K562 (cell line): Measurements from ENCODE around the gene TBC1D5. TPM values are rescaled to one million over a fixed set of nuclear protein-coding genes. Genes with fewer than 3 reads are reported as not detected.
A peak's percentile ranks its signal among the peaks of the same experiment; 100 is the strongest.

Experiments
- ATAC-seq: fragments of 200-7000 bp; cut with Tn5 transposase; 3 replicates; pipeline ENCODE4 v1.9.1; 2020; ENCODE audit warnings: moderate library complexity
- BruUV-seq: library from RNA; stranded (reverse); fragments of 400-500 nt; replicated peaks from 2 replicates; lab custom pipeline; 2021; lab: Mats Ljungman, UMichigan
- CTCF ChIA-PET: fragments of 300-600 bp; formaldehyde crosslinking; extraction: SDS; loops from one replicate; lab custom pipeline; 2021; ENCODE audit warnings: low intra/inter-chr PET ratio; lab: Yijun Ruan, JAX
- POLR2A ChIA-PET: fragments of 300-600, 350-650 bp; sonication (Branson Sonifier 250); formaldehyde crosslinking; extraction: SDS; loops from one replicate; lab custom pipeline; 2021; ENCODE audit warnings: antibody characterized with exemption, inconsistent platforms; lab: Yijun Ruan, JAX
- DNase-seq, 4 experiments: peaks; one replicate each; pipeline versions ENCODE4 v3.0.0 to v3.0.0-alpha.2; 2011 to 2018; ENCODE audit warnings: low spot score in 3 of 4, mixed read lengths in 3 of 4; ENCODE audit errors: extremely low read depth in 1 of 4
- FAIRE-seq: peaks from 2 replicates; lab custom pipeline; 2011; peaks lifted over from hg19 to GRCh38; lab: Jason Lieb, UNC
- H2AFZ ChIP-seq: 2 replicates; pipeline ENCODE4 v1.6.0; 2011; ENCODE audit warnings: low read depth, low read length, control low read depth, inconsistent platforms
- H3K27ac ChIP-seq: fragments of 200-600 bp; 3 replicates; pipeline ENCODE4 v1.8.0; 2011; ENCODE audit warnings: low read depth, mild to moderate bottlenecking, control low read depth, inconsistent platforms, low read length, moderate library complexity, mixed read lengths; ENCODE audit errors: extremely low read depth
- H3K27me3 ChIP-seq, 2 experiments: fragments of 300-600 bp in 1 of 2; 2 replicates in 1 of 2; 3 replicates in 1 of 2; pipeline versions ENCODE4 v1.6.0 to v1.8.0; 2011; ENCODE audit warnings: inconsistent platforms in 2 of 2, low read length in 2 of 2, mild to moderate bottlenecking in 1 of 2, mixed read lengths in 1 of 2, moderate library complexity in 1 of 2; ENCODE audit not compliant: control insufficient read depth in 2 of 2, insufficient read depth in 2 of 2
- H3K36me3 ChIP-seq: fragments of 300-600 bp; 3 replicates; pipeline ENCODE4 v1.8.0; 2011; ENCODE audit warnings: mild to moderate bottlenecking, low read length, inconsistent platforms; ENCODE audit not compliant: control insufficient read depth, insufficient read depth
- H3K4me1 ChIP-seq, 2 experiments: fragments of 200-600 bp in 1 of 2; replicated peaks in 1 of 2; 2 replicates in 1 of 2; 3 replicates in 1 of 2; pipeline versions ENCODE4 v1.5.1 to v1.8.0; 2011; ENCODE audit warnings: inconsistent platforms in 2 of 2, low read length in 2 of 2, mild to moderate bottlenecking in 1 of 2, mixed read lengths in 1 of 2, moderate library complexity in 1 of 2; ENCODE audit not compliant: control insufficient read depth in 2 of 2, insufficient read depth in 2 of 2
- H3K4me2 ChIP-seq: 2 replicates; pipeline ENCODE4 v1.6.1; 2011; ENCODE audit warnings: low read length, control low read depth, inconsistent platforms, mixed read lengths; ENCODE audit not compliant: insufficient read depth
- H3K4me3 ChIP-seq: fragments of 200-600 bp; sonication (generic), shearing (Covaris generic); 2 replicates; pipeline ENCODE4 v1.5.1; 2016; ENCODE audit warnings: control low read depth, inconsistent platforms
- H3K79me2 ChIP-seq: fragments of 200-600 bp; 3 replicates; pipeline ENCODE4 v1.8.0; 2011; ENCODE audit warnings: low read length, inconsistent platforms; ENCODE audit not compliant: control insufficient read depth, insufficient read depth
- H3K9ac ChIP-seq, 2 experiments: 2 replicates each; pipeline versions ENCODE4 v1.6.0 to v1.6.1; 2011; ENCODE audit warnings: low read depth in 2 of 2, low read length in 2 of 2, control low read depth in 1 of 2, inconsistent platforms in 1 of 2, mild to moderate bottlenecking in 1 of 2, mixed read lengths in 1 of 2; ENCODE audit not compliant: insufficient read depth in 1 of 2
- H3K9me1 ChIP-seq: one replicate; pipeline ENCODE4 v1.6.0; 2011; ENCODE audit warnings: inconsistent platforms, mild to moderate bottlenecking, low read length, moderate library complexity; ENCODE audit not compliant: control insufficient read depth, insufficient read depth
- H3K9me3 ChIP-seq: replicated peaks from 2 replicates; pipeline ENCODE4 v1.5.1; 2011; ENCODE audit warnings: low read depth, low read length, inconsistent platforms; ENCODE audit not compliant: control insufficient read depth, insufficient read depth
- H4K20me1 ChIP-seq: replicated peaks from 2 replicates; pipeline ENCODE4 v1.6.1; 2011; ENCODE audit warnings: low read length, inconsistent platforms, mixed read lengths; ENCODE audit not compliant: control insufficient read depth, insufficient read depth
- ARID3A ChIP-seq: IDR thresholded peaks from 2 replicates; pipeline ENCODE4 v1.6.1; 2012; ENCODE audit warnings: low read depth, low read length, improper control_type of control experiment, borderline replicate concordance
- CC2D1A ChIP-seq: fragments of 450-650 bp; IDR thresholded peaks from 2 replicates; pipeline ENCODE4 v1.6.1; 2017; ENCODE audit warnings: mild to moderate bottlenecking
- CXXC5 ChIP-seq: fragments of 250-450 bp; sonication (Bioruptor Pico); IDR thresholded peaks from 2 replicates; pipeline ENCODE4 v1.8.0; 2022; ENCODE audit warnings: inconsistent platforms, mild to moderate bottlenecking, moderate library complexity
- HNRNPLL ChIP-seq: fragments of 200-400 bp; formaldehyde crosslinking; IDR thresholded peaks from 2 replicates; pipeline ENCODE4 v1.6.1; 2017; ENCODE audit warnings: low read length, low read depth, mild to moderate bottlenecking; ENCODE audit not compliant: poor library complexity, severe bottlenecking
- LARP7 ChIP-seq: fragments of 450-650 bp; IDR thresholded peaks from 2 replicates; pipeline ENCODE4 v1.6.1; 2016
- NFE2 ChIP-seq: IDR thresholded peaks from 2 replicates; pipeline ENCODE4 v1.6.1; 2014; ENCODE audit warnings: antibody characterized with exemption, low read depth
- PTBP1 ChIP-seq: fragments of 200-400 bp; formaldehyde crosslinking; IDR thresholded peaks from 2 replicates; pipeline ENCODE4 v1.6.1; 2017; ENCODE audit warnings: low read depth, low read length
- RNF2 ChIP-seq: sonication (generic); IDR thresholded peaks from 2 replicates; pipeline ENCODE4 v1.6.1; 2016
- STAT5A ChIP-seq: IDR thresholded peaks from 2 replicates; pipeline ENCODE4 v1.6.1; 2012; ENCODE audit warnings: low read length, inconsistent platforms, borderline replicate concordance
- ZBTB12 ChIP-seq: fragments of 250-450 bp; sonication (Bioruptor Pico); IDR thresholded peaks from 2 replicates; pipeline ENCODE4 v1.4.0; 2020
- ZBTB34 ChIP-seq: fragments of 250-450 bp; sonication (Bioruptor Pico); IDR thresholded peaks from 2 replicates; pipeline ENCODE4 v1.8.0; 2021; ENCODE audit warnings: mild to moderate bottlenecking, moderate library complexity
- ZC3H8 ChIP-seq: fragments of 450-650 bp; IDR thresholded peaks from 2 replicates; pipeline ENCODE4 v1.6.1; 2017
- ZNF24 ChIP-seq: fragments of 450-650 bp; IDR thresholded peaks from 2 replicates; pipeline ENCODE4 v1.6.1; 2016
- ZNF253 ChIP-seq: fragments of 250-450 bp; sonication (Bioruptor Pico); conservative IDR thresholded peaks from 2 replicates; pipeline ENCODE4 v1.6.1; 2021; ENCODE audit warnings: mild to moderate bottlenecking
- ZNF668 ChIP-seq: fragments of 250-450 bp; sonication (Bioruptor Pico); IDR thresholded peaks from 2 replicates; pipeline ENCODE4 v1.8.0; 2022; ENCODE audit warnings: mild to moderate bottlenecking, inconsistent platforms
- WGBS: fragments of 100-300 bp; shearing (Covaris generic); methylation state at CpG from one replicate; pipeline ENCODE4 v1.1.6; 2016; ENCODE audit warnings: low coverage, mixed read lengths; ENCODE audit not compliant: insufficient coverage; ENCODE audit errors: missing lambda C conversion rate; 5-methylcytosine and 5-hydroxymethylcytosine counted together
- in situ Hi-C: fragments of 300-500 bp; cut with MboI; formaldehyde crosslinking; loops from 4 replicates; pipeline ENCODE4 v1.15.0; 2018; ENCODE audit warnings: inconsistent platforms, mixed read lengths
- intact Hi-C: fragments of 100-400 bp; cut with micrococcal nuclease; formaldehyde crosslinking; loops from 2 replicates; pipeline ENCODE4 v1.14.2; 2022
- polyA plus RNA-seq, 8 experiments: library from polyadenylated mRNA; depleted of rRNA in 4 of 8; stranded (reverse) in 5 of 8; unstranded in 3 of 8; fragments of >200 nt; fragmentation: Nextera tagmentation in 2 of 8; fragmentation: Illumina TruSeq in 1 of 8; extraction: Ambion mirVana in 2 of 8; extraction: Trizol in 1 of 8; gene quantifications; 2 replicates each; pipeline versions ENCODE4 v1.2.1 to v1.2.3, GENCODE V29; 2011 to 2014; ENCODE audit warnings: inconsistent platforms in 1 of 8, missing spikeins in 1 of 8
- total RNA-seq, 7 experiments: library from RNA; depleted of rRNA in 6 of 7; stranded (reverse); fragments of >200 nt in 6 of 7; fragmentation: Illumina TruSeq in 2 of 7; extraction: Trizol in 2 of 7; gene quantifications; 2 replicates each; pipeline versions ENCODE4 v1.2.1 to v1.2.3, GENCODE V29; 2011 to 2021; ENCODE audit warnings: low replicate concordance in 1 of 7
- TF ChIP-seq, protein P1 (sequence below): fragments of 450-650 bp; IDR thresholded peaks from 2 replicates; pipeline ENCODE4 v1.6.1; 2016
- TF ChIP-seq, protein P2 (sequence below): IDR thresholded peaks from 3 replicates; pipeline ENCODE4 v1.6.1; 2011; ENCODE audit warnings: borderline replicate concordance, mild to moderate bottlenecking, moderate library complexity; ENCODE audit not compliant: insufficient read length; ENCODE audit errors: extremely low read depth

Gene TBC1D5
- total and polyA plus RNA-seq, 9 of the 15 experiments (the other 6 are each of a cell fraction or from before 2014, with no cell fraction given): 2.9 to 38.1 (median 25.6) TPM

DNA sequence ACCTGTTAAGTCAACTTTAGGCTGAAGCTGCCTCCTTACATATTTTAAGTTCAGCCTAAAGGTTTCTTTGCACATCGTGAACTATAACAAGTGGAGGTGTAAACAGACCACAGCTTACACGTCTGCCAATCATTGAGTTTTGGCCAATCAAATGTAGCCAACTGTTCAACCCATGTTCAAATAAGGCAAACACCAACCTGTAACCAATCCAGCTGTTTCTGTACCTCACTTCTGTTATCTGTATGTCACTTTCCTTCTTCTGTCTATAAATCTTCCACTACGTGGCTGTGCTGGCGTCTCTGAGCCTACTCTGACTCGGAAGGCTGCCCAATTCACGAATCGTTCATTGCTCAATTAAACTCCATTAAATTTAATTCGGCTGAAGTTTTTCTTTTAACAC lies 356.0 kb downstream of the TBC1D5 start:
- Histone ChIP-seq H3K9ac (no peak overlapping the region), H3K79me2 (no peaks in the 10 kb centered on the region), H3K4me3 (no peak overlapping the region), H3K9me1 (no peaks in the 10 kb centered on the region), H3K4me1 (no peaks in the 10 kb centered on the region), H3K27ac (no peak overlapping the region), H3K4me2 (no peak overlapping the region), H3K9me3 (no peaks in the 10 kb centered on the region), H4K20me1 (no peaks in the 10 kb centered on the region), H3K27me3 (no peaks in the 10 kb centered on the region), H2AFZ (no peak overlapping the region), H3K36me3 (no peaks in the 10 kb centered on the region)
- FAIRE-seq (no peak), DNase-seq (peak in 1 of 4 experiments; percentile 21), ATAC-seq (peak; percentile 70)
- POLR2A ChIA-PET: interaction anchor here (0.9 kb wide), 1 partner anchor 10 kb away, joined by 5 read pairs; no protein-coding TSS in a partner anchor
- in situ Hi-C loops: no loop called here
- intact Hi-C loops: no loop called here
- CTCF ChIA-PET: no interaction called here
- BruUV-seq: no TSS peak
- 27% methylated on average over 8 of the region's 8 CpGs for WGBS
- TF ChIP-seq ZNF668 (CRISPR knock-in tag) (no peak), NFE2 (no peak), ZC3H8 (no peak), CXXC5 (CRISPR knock-in tag) (peak; percentile 42; the same call in 1 of the 2 replicates), ZBTB12 (CRISPR knock-in tag) (no peak), ZNF24 (no peak), ZNF253 (CRISPR knock-in tag) (no peak), LARP7 (no peak), STAT5A (no peak), RNF2 (no peak), HNRNPLL (no peak), CC2D1A (0 out of 2 replicates have a peak, but pooled peaks have one; percentile 39), ARID3A (no peak), PTBP1 (no peak), ZBTB34 (no peak)
- TF ChIP-seq, protein P1, sequence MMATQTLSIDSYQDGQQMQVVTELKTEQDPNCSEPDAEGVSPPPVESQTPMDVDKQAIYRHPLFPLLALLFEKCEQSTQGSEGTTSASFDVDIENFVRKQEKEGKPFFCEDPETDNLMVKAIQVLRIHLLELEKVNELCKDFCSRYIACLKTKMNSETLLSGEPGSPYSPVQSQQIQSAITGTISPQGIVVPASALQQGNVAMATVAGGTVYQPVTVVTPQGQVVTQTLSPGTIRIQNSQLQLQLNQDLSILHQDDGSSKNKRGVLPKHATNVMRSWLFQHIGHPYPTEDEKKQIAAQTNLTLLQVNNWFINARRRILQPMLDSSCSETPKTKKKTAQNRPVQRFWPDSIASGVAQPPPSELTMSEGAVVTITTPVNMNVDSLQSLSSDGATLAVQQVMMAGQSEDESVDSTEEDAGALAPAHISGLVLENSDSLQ: peak; percentile 96
- TF ChIP-seq, protein P2, sequence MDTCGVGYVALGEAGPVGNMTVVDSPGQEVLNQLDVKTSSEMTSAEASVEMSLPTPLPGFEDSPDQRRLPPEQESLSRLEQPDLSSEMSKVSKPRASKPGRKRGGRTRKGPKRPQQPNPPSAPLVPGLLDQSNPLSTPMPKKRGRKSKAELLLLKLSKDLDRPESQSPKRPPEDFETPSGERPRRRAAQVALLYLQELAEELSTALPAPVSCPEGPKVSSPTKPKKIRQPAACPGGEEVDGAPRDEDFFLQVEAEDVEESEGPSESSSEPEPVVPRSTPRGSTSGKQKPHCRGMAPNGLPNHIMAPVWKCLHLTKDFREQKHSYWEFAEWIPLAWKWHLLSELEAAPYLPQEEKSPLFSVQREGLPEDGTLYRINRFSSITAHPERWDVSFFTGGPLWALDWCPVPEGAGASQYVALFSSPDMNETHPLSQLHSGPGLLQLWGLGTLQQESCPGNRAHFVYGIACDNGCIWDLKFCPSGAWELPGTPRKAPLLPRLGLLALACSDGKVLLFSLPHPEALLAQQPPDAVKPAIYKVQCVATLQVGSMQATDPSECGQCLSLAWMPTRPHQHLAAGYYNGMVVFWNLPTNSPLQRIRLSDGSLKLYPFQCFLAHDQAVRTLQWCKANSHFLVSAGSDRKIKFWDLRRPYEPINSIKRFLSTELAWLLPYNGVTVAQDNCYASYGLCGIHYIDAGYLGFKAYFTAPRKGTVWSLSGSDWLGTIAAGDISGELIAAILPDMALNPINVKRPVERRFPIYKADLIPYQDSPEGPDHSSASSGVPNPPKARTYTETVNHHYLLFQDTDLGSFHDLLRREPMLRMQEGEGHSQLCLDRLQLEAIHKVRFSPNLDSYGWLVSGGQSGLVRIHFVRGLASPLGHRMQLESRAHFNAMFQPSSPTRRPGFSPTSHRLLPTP: no peak
